Epidermal melanocyte (primary cell): Measurements from ENCODE around the gene SEMA4F.

Experiments
- DNase-seq: peaks from one replicate; pipeline ENCODE4 v3.0.0; 2011; ENCODE audit warnings: low spot score; ENCODE audit not compliant: insufficient read length

The SEMA4F gene

DNA sequence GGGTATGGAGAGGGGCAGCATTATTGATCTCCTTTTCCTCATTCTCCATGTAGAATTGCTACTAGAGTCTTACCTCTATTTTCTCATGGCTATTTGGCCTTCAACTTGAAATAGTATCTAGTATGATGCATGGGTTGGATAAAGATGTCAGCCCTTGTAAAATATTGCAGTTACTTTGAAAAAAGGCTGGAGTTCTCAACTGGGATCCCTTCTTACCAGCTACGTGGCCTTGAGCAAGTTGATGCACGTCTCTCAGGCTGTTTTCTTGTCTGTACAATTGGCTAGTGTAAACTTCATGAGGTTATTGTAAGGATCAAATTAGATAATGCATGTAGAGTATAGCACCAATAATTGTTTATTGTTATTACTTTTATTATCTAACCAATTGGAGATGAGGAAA lies 50.2 kb downstream of the SEMA4F start:
- no peak for DNase-seq

GRCh38 chr2:74706741-74707140 lies 52.7 kb downstream of the SEMA4F start:
- DNase-seq, result no peak

- no peak for DNase-seq
These were observed 53.8 kb downstream of the SEMA4F start for GRCh38 chr2:74707837-74708236.

GRCh38 chr2:74708296-74708695 lies 54.2 kb downstream of the SEMA4F start:
- no peak for DNase-seq

DNA sequence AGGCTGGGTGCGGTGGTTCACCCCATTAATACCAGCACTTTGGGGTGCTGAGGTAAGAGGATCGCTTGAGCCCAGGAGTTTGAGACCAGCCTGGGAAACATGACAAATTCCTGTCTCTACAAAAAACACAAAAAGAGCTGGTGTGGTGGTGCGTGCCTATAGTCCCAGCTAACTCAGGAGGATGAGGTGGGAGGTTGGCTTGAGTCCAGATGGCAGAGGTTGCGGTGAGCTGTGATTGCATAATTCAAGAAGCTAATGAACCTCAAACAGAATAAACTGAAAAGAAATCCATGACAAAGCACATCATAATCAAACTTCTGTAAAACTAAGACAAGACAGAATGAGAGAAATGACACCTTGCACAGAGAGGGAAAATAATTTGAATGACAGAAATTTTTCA lies 54.8 kb downstream of the SEMA4F start:
- DNase-seq, result no peak

DNA sequence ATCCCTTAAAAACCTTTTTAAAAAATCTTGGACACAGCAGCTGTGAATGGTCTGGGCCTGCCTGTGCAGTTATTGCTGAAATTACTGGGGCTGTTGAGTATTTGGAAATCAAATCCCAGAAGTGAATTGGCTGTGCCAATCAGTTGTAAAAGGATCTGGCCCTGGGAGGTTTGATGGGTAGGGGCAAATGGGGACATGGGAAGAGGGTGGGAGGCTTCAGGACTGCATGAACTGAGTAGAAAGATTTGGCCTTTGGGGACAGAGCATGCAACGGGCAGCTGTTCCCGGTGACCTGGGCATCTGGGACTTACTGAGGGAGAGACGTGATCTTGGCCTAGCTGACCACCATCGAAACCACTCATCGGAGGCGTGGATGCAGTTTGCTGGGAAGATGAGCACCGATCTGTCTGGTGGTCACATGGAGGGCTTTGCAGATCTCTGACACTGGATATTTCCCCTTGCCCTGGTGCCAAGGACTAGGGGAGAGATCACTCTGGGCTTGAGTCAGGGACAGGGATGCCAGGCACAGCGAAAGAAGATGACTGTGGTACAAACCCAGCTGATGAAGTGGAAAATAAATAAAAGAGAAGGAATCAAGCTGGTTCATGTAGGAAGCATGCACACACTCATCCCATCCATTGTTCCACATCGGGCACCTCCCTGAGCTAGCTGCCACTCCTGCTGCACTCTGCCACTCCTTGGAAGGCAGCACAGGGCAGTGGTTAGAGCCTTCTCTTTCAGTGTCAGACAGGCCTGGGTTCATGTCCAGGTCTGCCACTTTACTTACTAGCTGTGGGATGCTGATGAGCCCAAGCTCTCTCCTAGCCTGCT lies 58.4 kb downstream of the SEMA4F start:
- no peak for DNase-seq

DNA sequence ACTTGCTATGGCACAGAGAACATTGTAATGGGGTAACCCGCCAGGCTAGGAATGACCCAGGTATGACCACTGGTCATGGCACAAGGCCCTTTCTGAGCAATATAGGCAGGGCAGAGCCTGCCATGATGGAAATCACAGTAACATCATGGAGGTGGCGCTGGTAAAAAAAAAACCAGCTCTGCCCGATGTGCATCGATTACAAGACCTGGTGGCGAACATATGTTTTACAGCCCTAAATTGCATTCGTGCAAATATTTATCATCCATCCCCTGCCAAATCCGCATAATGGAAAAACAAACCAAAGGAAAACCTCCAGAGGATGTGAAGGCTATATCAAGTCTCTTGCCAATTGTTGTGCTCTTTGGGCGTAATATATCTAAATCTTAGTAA lies 60.6 kb downstream of the SEMA4F start:
- no peak for DNase-seq

DNA sequence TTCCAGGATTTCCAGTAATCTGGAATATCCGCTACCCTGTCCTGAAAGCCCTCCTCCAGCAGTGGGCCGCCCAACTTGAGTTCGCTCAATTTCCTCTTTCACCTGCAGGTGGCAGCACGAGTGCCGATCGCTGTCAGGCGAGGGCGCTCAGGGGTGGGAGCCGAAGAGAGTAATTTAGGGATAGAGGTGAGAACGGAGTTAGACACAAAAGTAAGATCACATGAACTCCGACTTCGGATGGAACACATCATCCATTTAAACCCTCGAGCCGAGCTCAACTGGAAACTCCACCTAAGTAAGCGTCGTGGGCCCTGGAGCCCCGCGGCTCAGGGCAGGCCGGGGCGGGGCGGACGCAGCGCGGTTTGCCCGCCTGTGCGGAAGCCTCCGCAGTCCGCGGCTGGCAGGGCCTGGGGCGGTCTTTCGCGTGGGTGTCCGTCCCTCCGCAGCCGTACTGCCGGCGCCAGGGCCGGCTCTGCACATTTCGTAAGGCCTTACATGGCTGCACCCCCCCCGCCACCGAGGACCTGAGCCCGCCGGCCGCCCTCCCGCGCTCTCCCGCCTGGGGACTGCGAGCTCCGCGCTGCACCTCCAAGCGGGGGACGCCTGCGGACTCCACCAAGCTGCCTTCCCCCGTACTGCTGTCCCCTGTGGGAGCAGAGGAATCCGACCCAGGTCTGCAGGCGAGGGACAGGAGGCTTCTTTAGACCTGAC lies 61.2 kb downstream of the SEMA4F start:
- peak; percentile 82 for DNase-seq

DNA sequence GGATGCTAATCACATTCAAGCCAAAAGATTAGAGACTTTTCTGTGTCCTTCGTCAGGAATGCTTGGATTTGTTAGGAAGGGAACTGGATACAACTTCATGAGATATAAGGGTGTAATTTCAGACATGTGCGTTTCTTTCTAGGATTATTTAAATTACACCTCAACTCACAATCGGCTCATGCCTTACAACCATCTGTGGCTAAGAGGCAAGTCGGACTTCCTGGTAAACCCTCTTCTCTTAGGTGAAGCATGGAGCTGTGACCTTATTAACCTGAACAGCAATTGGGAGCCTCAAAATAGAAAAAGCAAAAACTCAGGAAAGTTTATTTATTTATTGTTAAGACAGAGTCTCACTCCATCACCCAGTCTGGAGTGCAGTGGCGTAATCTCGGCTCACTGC lies 61.8 kb downstream of the SEMA4F start:
- no peak for DNase-seq

GRCh38 chr2:74719066-74719465 lies 65.0 kb downstream of the SEMA4F start:
- no peak for DNase-seq

DNA sequence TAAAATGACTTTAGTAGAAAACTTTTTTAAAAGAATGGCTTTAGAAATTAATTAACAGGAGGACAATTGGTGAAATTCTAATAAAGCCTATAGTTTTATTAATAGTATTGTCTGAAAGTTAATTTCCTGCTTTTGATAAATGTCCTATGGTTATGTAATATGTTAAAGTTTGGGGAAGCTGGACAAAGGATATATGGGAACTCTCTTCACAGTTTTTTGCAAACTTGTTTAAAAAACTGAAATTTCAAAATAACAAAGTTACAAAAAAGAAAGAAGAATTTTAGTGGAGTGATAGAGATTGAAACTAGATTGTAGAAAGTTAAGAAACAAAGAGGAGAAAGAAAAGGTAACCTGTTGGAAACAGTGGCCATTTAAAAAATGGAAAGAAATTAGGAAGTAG lies 67.3 kb downstream of the SEMA4F start:
- DNase-seq, result no peak

DNA sequence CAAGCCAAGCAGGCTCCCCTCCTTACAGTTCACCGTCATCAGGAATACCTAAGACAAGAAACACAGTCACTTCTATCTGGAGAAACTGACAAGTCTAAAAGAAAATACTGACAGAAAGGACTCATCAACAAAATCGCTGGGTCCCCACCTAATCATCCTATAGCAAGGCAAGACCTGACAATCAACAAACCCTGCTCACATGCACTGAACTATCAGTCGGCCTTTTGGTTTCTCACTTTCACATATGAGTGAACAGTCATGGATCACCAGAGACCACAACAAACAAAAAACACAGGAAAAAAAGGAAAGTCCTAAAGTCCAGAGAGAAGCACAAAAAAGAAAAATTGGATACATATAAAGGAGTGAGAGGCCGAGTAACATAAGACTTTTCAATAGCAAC lies 70.4 kb downstream of the SEMA4F start:
- DNase-seq, result no peak

GRCh38 chr2:74725287-74725686 lies 71.2 kb downstream of the SEMA4F start:
- DNase-seq, result no peak

GRCh38 chr2:74728842-74729241 lies 74.8 kb downstream of the SEMA4F start:
- no peak for DNase-seq

DNA sequence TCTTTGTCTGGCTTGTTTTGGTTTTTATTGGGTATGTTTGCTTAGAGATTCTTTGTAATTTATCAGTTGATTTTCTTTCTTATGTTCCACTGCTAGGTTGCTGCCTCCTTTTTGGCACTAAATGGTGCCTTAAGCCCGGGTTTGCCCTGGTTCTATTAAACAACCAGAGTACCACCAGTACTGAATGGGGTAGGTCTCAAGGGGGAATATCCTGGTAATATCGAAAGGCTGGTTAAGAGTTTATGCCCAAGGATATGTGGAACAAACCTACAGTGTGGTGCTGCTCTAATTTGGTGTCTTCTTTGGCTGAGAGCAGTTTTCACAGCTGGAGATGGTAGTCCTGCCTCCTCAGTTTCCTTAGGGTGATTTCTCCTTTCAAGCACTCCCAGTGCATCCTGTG lies 76.5 kb downstream of the SEMA4F start:
- no peak for DNase-seq
